ENCODE results near the gene GPBAR1. TPM values are rescaled to one million over a fixed set of nuclear protein-coding genes. Genes with fewer than 3 reads are reported as not detected.
A peak's percentile ranks its signal among the peaks of the same experiment; 100 is the strongest.

GPBAR1 gene
- total and polyA plus RNA-seq, 9 of the 15 experiments (the other 6 are each of a cell fraction or from before 2014, with no cell fraction given) = not detected

DNA sequence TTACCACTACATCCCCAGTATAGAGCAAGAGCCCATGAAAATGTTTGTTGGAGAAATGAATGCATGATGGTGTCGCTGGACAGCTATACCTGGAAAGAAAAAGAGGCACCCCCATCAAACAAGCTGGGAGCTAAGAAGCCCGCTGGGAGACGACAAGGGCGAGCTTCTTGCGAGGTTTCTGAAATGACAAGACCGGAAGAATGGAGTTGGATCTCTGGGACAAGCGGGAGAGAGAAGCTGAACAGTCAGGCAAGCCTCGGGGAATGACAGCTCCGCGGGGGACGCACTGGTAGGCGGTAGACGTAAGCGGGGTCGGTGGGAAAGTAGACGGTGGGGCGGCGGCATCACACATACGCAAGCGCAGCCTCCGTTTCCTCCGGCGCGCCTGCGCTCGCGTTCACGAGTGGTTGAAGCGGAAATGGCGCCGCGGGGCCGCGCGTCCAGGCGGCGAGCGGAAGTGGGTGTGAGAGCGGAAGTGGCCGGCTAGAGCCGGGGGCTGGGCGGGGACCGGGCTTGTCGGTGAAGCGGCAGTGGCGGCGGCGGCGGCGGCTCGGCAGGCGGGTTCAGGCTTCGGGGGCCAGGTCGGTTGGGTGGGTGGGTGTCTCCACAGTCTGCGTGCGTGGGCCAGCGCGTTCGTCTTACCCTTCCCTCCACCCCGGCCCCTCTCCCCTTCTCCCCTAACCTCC, 44.0 kb upstream of the GPBAR1 start, which contains the start of gene ARPC2 (continued):
- TF ChIP-seq BACH1 (tag; IDR thresholded peaks at IDR 0.05) (no peak), ELF4 (CRISPR knock-in tag; IDR thresholded peaks at IDR 0.05) (peak; percentile 57; the same call in 1 of the 2 replicates), SAFB (IDR thresholded peaks at IDR 0.05; ENCODE audit: borderline replicate concordance, low read depth, low read length) (peak; percentile 98), ZNF431 (CRISPR knock-in tag; IDR thresholded peaks at IDR 0.05) (no peak), ARID1B (IDR thresholded peaks at IDR 0.05) (0 out of 2 replicates have a peak, but pooled peaks have one; percentile 12), ETV1 (tag; conservative IDR thresholded peaks at IDR 0.05; ENCODE audit: low read depth) (peak; percentile 76), HDAC1 (IDR thresholded peaks at IDR 0.05) (peak in 1 of 2 experiments; percentile 63; a peak in 1 of 4 replicates), DPF2 (IDR thresholded peaks at IDR 0.05) (peak; percentile 31; the same call in 1 of the 2 replicates), TRIM24 (IDR thresholded peaks at IDR 0.05) (peak; percentile 1 to 57; a peak in 1 of 4 replicates), ZNF584 (CRISPR knock-in tag; IDR thresholded peaks at IDR 0.05; ENCODE audit: low read depth) (peak; percentile 68; the same call in 1 of the 2 replicates), ZNF75A (CRISPR knock-in tag; IDR thresholded peaks at IDR 0.05) (no peak), SREBF2 (CRISPR knock-in tag; IDR thresholded peaks at IDR 0.05) (no peak), MCM5 (IDR thresholded peaks at IDR 0.05; ENCODE audit: low read depth) (no peak), PYGO2 (tag; IDR thresholded peaks at IDR 0.05) (no peak), CREM (IDR thresholded peaks at IDR 0.05; ENCODE audit: low read depth) (peak; percentile 70), HMG20A (CRISPR knock-in tag; conservative IDR thresholded peaks at IDR 0.05) (no peak), POLR2B (IDR thresholded peaks at IDR 0.05; ENCODE audit: low read depth, partially characterized antibody) (peak; percentile 83), ETS1 (conservative IDR thresholded peaks at IDR 0.05; ENCODE audit: control insufficient read depth, low read depth, low read length) (peak; percentile 71), EHMT2 (IDR thresholded peaks at IDR 0.05) (0 out of 2 replicates have a peak, but pooled peaks have one; percentile 10), ZNF395 (CRISPR knock-in tag; IDR thresholded peaks at IDR 0.05) (peak; percentile 86; the same call in 1 of the 2 replicates), MCM7 (IDR thresholded peaks at IDR 0.05) (no peak), PHF20 (IDR thresholded peaks at IDR 0.05; ENCODE audit: partially characterized antibody) (peak; percentile 66), ZBTB7A (IDR thresholded peaks at IDR 0.05; ENCODE audit: borderline replicate concordance, control insufficient read depth, low read depth, low read length) (peak; percentile 72; the same call in 1 of the 2 replicates), PTTG1 (tag; IDR thresholded peaks at IDR 0.05; ENCODE audit: low read depth) (no peak), TRIM28 (IDR thresholded peaks at IDR 0.05) (peak; percentile 85; the same call in 1 of the 2 replicates), TEAD1 (CRISPR knock-in tag; IDR thresholded peaks at IDR 0.05) (0 out of 4 replicates have a peak, but pooled peaks of 1 of the 2 experiments have one; percentile 36), FOXP1 (CRISPR knock-in tag; IDR thresholded peaks at IDR 0.05) (peak; percentile 66)
- TF ChIP-seq, protein P1, sequence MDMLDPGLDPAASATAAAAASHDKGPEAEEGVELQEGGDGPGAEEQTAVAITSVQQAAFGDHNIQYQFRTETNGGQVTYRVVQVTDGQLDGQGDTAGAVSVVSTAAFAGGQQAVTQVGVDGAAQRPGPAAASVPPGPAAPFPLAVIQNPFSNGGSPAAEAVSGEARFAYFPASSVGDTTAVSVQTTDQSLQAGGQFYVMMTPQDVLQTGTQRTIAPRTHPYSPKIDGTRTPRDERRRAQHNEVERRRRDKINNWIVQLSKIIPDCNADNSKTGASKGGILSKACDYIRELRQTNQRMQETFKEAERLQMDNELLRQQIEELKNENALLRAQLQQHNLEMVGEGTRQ (CRISPR knock-in tag; IDR thresholded peaks at IDR 0.05) = no peak

Measured in K562 (cell line).